GM13977 (cell line): Measurements from ENCODE around the gene CIB2.
A peak's percentile ranks its signal among the peaks of the same experiment; 100 is the strongest.

Source experiments
- DNase-seq: peaks from one replicate; pipeline ENCODE4 v3.0.0; 2012; ENCODE audit warnings: low spot score
- CTCF ChIP-seq: IDR thresholded peaks from 2 replicates; pipeline ENCODE4 v1.5.1; 2012; ENCODE audit warnings: mild to moderate bottlenecking, control low read depth; ENCODE audit not compliant: insufficient read depth; ENCODE audit errors: extremely low read depth, missing control alignments
- in situ Hi-C: fragments of 300-500 bp; cut with MboI; formaldehyde crosslinking; loops from one replicate; pipeline ENCODE4 v1.12.0; 2022; ENCODE audit warnings: low sequenced_read_pairs, low pct_unique_long_range_greater_than_20kb, mixed read lengths, inconsistent platforms; ENCODE audit not compliant: unreplicated experiment

CIB2 gene

GRCh38 chr15:78131295-78132061, at the start of gene CIB2:
TSS of gene CIB2 (minus strand) at chr15:78131445. CDS start at chr15:78131215, 230 bp downstream.
- in situ Hi-C loops = loop anchor here (5.0 kb wide), 1 partner anchor 66 kb away; no protein-coding TSS in a partner anchor
- TF ChIP-seq CTCF = peak; percentile 96
- peak; percentile 97 for DNase-seq

GRCh38 chr15:78179906-78180305, 48.7 kb upstream of the CIB2 start:
- TF ChIP-seq CTCF = no peak
- DNase-seq = no peak
- in situ Hi-C loops = no loop called here

- no peak for TF ChIP-seq CTCF
- no peak for DNase-seq
- in situ Hi-C loops = no loop called here
These were observed 48.1 kb upstream of the CIB2 start for GRCh38 chr15:78179286-78179840.

GRCh38 chr15:78178064-78178463, 46.8 kb upstream of the CIB2 start:
- no peak for DNase-seq
- no peak for TF ChIP-seq CTCF
- in situ Hi-C loops = no loop called here

GRCh38 chr15:78177447-78177873, 46.2 kb upstream of the CIB2 start:
- peak; percentile 64 for DNase-seq
- in situ Hi-C loops = no loop called here
- peak; percentile 78 for TF ChIP-seq CTCF

- no peak for DNase-seq
- in situ Hi-C loops = no loop called here
- TF ChIP-seq CTCF = no peak
These were observed 44.1 kb upstream of the CIB2 start for GRCh38 chr15:78175330-78175729.
